ENCODE data around the gene NFKB2. TPM values are rescaled to one million over a fixed set of nuclear protein-coding genes. Genes with fewer than 3 reads are reported as not detected.

The NFKB2 gene
- total and polyA plus RNA-seq, 2 of the 8 experiments (the other 6 are each of a cell fraction or from before 2014, with no cell fraction given), result 20.4 to 31.4 TPM

DNA sequence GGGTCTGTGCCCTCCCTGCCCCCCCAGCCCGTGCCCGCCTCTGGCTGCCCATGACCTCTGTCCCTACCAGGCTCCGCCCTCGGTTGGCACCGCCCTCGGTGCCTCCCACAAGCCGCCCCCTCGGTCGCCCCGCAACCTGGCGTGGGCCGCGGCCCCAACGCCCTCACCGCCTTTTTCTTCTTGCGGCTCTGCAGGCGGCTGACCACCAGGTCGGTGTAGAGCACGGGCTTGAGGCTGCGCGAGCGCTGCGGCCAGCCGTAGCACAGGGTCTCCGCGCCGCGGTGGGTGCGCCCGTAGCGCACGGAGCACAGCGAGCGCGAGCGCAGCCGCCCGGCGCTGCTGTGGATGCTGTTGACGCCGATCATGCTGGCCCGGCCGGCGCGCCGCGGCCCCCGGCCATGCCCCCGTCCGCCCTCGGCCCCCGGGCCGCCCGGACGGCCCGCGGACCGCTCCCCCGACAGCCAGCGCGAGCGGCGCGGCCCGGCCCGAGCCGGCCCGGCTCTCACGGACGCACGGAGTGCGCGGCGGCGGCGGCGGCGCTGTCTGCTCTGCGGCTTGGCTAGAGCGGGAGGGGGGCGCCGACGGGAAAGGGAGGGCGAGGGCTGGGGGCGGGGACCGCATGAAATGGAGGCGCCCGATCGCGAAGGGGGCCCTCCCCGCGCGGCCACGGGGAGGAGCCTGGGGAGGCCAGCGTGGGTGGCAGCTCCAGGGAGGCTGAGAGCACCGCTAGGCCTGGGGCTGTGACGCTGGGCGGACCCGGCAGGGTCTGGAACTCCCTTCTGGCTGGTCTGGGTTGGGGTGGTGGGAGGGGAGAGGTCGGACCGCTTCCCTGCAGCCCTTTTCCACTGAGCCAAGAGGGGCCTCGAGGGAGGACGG lies 13.5 kb downstream of the NFKB2 start:
- Histone ChIP-seq H2AK5ac (ENCODE audit: low read depth, low read length) (no peak overlapping the region), H3K27me3 (replicated peaks in 1 of 4; ENCODE audit: control insufficient read depth in 3 of 4, extremely low read depth in 1 of 4, insufficient read depth in 3 of 4, low read length in 3 of 4) (peaks cover 17 to 52% (median 50%) of the 10 kb centered on the region in 4 experiments), H3K4ac (replicated peaks; ENCODE audit: insufficient read length, low read depth, low read length) (no peak overlapping the region), H3K23me2 (ENCODE audit: low read depth, low read length) (peaks cover 26% of the 10 kb centered on the region), H4K8ac (ENCODE audit: extremely low read depth, insufficient read depth, low read length) (peak overlapping the region; percentile 29), H3K79me2 (ENCODE audit: control insufficient read depth in 1 of 2, insufficient read depth in 2 of 2, low read length in 2 of 2) (no peaks in the 10 kb centered on the region), H2BK15ac (ENCODE audit: low read length) (no peak overlapping the region), H3K56ac (replicated peaks; ENCODE audit: insufficient read length, low read depth, low read length) (no peak overlapping the region), H3K27ac (ENCODE audit: low read depth, low read length) (no peak overlapping the region), H3K18ac (ENCODE audit: extremely low read depth, low read length) (no peak overlapping the region; the same call in 1 of the 2 replicates), H3K4me1 (replicated peaks in 1 of 4; ENCODE audit: control insufficient read depth in 3 of 4, insufficient read depth in 4 of 4, low read length in 3 of 4) (peaks cover 9 to 31% (median 22%) of the 10 kb centered on the region in 4 experiments), H2BK12ac (ENCODE audit: low read depth, low read length) (peak overlapping the region; percentile 12; the same call in 1 of the 2 replicates), H2BK120ac (replicated peaks; ENCODE audit: low read depth, low read length) (no peak overlapping the region), H3K23ac (ENCODE audit: insufficient read length) (no peak overlapping the region), H4K91ac (replicated peaks; ENCODE audit: insufficient read length, low read length) (no peak overlapping the region), H2BK5ac (ENCODE audit: low read depth, low read length) (no peak overlapping the region), H3K14ac (ENCODE audit: insufficient read length) (no peak overlapping the region), H3K9ac (replicated peaks in 1 of 4; ENCODE audit: extremely low read depth in 1 of 4, low read depth in 3 of 4, low read length in 3 of 4) (no peak overlapping the region), H3K4me2 (ENCODE audit: insufficient read depth in 1 of 2, low read depth in 2 of 2, low read length in 2 of 2) (peak overlapping the region; percentile 88), H3K36me3 (ENCODE audit: control insufficient read depth in 2 of 4, insufficient read depth in 4 of 4, low read length in 3 of 4) (no peaks in the 10 kb centered on the region), H3K4me3 (ENCODE audit: extremely low read depth in 1 of 4, insufficient read depth in 2 of 4, low read depth in 3 of 4, low read length in 4 of 4) (peak overlapping the region; percentile 55 to 70 (median 57)), H2AFZ (ENCODE audit: low read length) (no peak overlapping the region), H3K79me1 (ENCODE audit: low read depth, low read length) (no peaks in the 10 kb centered on the region), H2BK20ac (ENCODE audit: low read length) (no peak overlapping the region), H3K9me3 (ENCODE audit: insufficient read depth in 2 of 2, low read depth in 1 of 2, low read length in 1 of 2) (no peaks in the 10 kb centered on the region), H4K20me1 (replicated peaks in 1 of 2; ENCODE audit: control insufficient read depth in 1 of 2, insufficient read depth in 2 of 2, low read length in 2 of 2) (peaks cover 0 to 8% of the 10 kb centered on the region in 2 experiments), H4K5ac (ENCODE audit: insufficient read length, low read depth, low read length) (no peak overlapping the region)
- 2% methylated on average over 53 of the region's 103 CpGs; no CpG with 5 or more reads in 1 of the 2 experiments for WGBS, 2 experiments (ENCODE audit: extremely low coverage in 1 of 2, insufficient coverage in 1 of 2, insufficient read length in 1 of 2, insufficient replicate concordance in 2 of 2, low coverage in 1 of 2, low lambda C conversion rate in 2 of 2, missing lambda C conversion rate in 1 of 2)
- POLR2A ChIA-PET (ENCODE audit: partially characterized antibody), result interaction anchor here (1.2 to 4.9 kb wide), 7 partner anchors 8 to 42 kb away, joined by 4 to 51 read pairs (median 9); partner anchors contain the start of genes C10orf95, CUEDC2, FBXL15 and NFKB2
- CTCF ChIA-PET (ENCODE audit: partially characterized antibody), result interaction anchor here (1.0 to 10.1 kb wide), 8 partner anchors 9 to 94 kb away, joined by 3 to 205 read pairs (median 5); partner anchors contain the start of genes CUEDC2, NFKB2 and PSD
- FAIRE-seq (no peak), DNase-seq (ENCODE audit: low read depth in 1 of 2, low spot score in 2 of 2) (peak in 1 of 2 experiments; percentile 67)
- no peak for TF ChIP-seq SRF (IDR thresholded peaks at IDR 0.05; ENCODE audit: low read depth, low read length)
- no peak for TF ChIP-seq SAP30 (IDR thresholded peaks at IDR 0.05; ENCODE audit: insufficient read depth, insufficient replicate concordance, low read length)
- TF ChIP-seq KDM1A (IDR thresholded peaks at IDR 0.05; ENCODE audit: borderline replicate concordance, low read length), result no peak
- no peak for TF ChIP-seq CHD2 (IDR thresholded peaks at IDR 0.05; ENCODE audit: low read length)
- no peak for TF ChIP-seq FOSL1 (IDR thresholded peaks at IDR 0.05; ENCODE audit: insufficient read depth, low read depth, low read length)
- no peak for TF ChIP-seq RFX5 (IDR thresholded peaks at IDR 0.05; ENCODE audit: borderline replicate concordance, low read depth, low read length)
- TF ChIP-seq POU5F1 (IDR thresholded peaks at IDR 0.05; ENCODE audit: low read depth, low read length), result no peak
- no peak for TF ChIP-seq TBP (IDR thresholded peaks at IDR 0.05; ENCODE audit: low read depth, low read length)
- no peak for TF ChIP-seq ATF2 (IDR thresholded peaks at IDR 0.05; ENCODE audit: low read length)
- no peak for TF ChIP-seq MAFK (IDR thresholded peaks at IDR 0.05; ENCODE audit: low read depth, low read length)
